D341Med (cell line): Measurements from ENCODE around the gene MTHFSD.

Source experiments
- DNase-seq: peaks from one replicate; pipeline ENCODE4 v3.0.0; 2012; ENCODE audit warnings: low spot score

The MTHFSD gene

DNA sequence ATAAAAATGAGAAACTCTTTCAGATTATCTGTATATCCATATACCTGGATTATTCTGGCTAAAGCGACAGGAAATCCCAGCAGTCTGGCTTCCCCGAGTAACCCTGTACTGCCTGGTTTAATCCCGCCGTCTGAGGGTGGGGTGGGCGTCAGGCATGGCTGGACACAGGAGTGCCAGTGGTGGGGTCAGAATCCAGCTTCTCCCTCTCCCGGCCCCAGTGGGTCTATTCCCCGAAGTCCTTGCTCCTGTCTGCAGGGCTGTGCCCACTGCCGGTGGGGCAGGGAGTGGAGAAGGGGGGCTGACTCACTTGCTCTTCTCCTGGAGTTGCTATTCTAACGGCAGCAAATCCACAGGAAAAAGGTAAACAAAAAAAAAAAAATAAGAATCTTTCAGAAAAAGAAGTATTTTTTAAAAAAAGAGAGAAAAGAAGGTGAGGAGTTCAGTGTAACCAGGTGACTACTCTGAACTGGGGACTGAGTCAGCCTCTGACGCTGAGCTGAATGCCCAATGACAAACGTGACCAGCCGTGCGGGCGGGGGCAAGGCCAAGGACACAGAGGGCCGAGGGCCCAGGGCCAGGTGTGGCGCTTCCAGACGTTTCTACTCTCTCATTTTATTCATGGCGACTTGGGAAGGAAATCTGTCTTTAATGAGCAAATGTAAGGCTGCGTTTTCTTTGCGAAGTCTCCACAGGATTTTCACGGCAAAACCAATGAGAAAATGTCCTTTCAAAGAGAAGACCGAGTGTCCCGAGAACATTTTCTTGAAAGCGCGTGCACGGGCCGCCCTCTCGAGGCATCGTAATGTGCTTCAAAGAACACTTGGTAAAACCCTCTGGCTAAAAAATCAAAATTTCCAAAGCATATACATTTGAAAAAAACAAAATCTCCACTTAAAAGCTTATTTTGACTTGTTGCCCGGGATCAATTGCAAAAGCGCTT lies 24.5 kb downstream of the MTHFSD start:
- DNase-seq = no peak

GRCh38 chr16:86529160-86529559 lies 25.9 kb downstream of the MTHFSD start:
- DNase-seq = no peak

DNA sequence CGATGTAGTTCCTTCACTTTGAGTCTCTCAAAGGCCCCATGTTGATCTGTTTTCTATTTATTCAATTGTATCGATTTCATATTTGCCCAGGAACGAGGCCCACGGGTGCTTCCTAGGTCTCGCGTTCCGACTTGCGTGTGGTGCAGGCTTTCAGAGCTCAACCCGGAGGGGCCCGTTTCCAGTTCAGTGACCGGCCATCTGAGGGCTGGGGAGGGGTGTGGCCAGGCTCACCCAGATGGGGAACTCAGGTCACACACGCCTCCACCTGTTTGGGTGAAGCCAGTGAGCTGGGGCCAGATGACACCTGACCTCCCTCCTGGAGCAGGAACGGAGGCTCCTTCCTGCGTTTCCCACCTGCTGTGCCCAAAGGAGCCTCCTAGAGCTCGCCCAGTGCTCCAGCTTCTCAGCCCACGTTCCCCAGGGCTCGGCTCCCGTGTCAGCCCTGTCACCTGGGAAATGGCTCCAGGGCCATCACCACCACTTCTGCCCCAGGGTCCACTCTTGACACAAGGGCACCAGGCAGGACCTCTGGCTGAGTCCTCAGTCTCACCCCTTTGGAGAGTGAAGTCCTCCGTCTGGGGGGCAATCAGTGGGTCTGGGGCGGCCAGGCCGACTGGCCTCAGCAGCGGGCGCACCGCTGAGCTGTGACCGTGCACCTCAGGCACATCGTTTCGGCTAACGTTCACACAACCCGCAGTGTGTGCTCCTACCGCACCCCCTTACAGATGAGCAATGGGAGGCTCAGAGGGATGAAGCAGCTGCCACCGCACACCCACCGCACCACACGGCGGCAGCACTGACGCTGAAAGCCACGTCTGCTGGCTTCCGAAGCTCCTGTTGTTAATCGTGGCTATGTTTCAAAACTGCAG lies 26.7 kb downstream of the MTHFSD start:
- DNase-seq = no peak

DNA sequence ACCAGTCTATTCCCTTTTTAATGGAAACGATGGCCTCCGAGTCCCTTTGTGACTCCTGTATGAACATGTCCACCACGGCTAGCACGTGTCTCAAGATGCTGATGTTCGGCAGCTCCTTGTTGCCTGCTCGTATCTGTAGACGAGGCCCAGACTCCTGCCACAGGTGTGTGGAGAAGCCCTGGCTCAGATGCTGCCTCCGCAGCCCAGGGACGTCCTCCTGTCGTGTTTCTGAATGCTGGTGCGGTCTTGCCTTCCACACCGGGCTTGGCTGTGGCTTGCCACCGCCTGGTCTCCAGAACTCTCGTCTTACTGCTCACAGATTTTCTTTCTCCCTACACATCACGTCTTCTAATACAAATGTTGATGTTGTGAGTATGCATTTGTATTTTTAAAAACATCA lies 27.7 kb downstream of the MTHFSD start:
- no peak for DNase-seq

DNA sequence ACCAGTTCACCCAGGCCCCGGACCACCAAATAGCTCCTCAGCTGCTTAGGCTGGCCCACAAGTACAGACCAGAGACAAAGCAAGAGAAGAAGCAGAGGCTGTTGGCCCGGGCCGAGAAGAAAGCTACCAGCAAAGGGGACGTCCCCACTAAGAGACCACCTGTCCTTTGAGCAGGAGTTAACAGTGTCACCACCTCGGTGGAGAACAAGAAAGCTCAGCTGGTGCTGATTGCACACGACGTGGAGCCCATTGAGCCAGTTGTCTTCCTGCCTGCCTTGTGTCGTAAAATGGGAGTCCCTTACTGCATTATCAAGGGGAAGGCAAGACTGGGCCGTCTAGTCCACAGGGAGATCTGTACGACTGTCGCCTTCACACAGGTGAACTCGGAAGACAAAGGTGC lies 29.3 kb downstream of the MTHFSD start:
- no peak for DNase-seq

GRCh38 chr16:86524029-86524428 lies 31.0 kb downstream of the MTHFSD start:
- DNase-seq = no peak

DNA sequence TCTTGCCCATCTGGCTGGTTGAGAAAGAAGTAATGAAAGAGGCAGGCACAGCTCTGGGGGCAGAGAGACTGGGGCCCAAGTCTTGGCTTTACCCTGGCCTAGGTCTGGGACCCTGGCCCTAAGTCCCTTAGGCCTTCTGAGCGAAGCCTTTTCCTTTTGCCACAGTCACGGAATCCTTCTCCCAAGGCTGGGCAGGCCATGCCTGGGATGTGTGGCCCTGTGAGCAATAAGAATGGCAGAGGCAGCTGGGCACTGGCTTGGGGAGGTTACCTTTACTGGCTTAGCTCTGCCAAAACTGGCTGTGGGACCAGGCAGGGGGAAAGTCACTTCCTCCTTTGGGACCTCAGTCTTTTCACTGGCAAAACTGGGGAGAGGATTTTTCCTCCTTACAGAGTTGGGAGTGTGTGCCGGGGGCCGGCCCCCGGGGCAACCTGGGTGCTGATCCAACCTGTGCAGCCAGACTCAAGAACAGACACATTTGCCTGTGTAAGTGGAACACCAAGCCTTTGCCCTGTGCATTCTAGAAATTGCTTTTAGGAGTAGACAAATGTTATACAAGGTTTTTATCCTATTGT lies 31.8 kb downstream of the MTHFSD start:
- DNase-seq = no peak

GRCh38 chr16:86522634-86523033 lies 32.4 kb downstream of the MTHFSD start:
- DNase-seq = no peak

DNA sequence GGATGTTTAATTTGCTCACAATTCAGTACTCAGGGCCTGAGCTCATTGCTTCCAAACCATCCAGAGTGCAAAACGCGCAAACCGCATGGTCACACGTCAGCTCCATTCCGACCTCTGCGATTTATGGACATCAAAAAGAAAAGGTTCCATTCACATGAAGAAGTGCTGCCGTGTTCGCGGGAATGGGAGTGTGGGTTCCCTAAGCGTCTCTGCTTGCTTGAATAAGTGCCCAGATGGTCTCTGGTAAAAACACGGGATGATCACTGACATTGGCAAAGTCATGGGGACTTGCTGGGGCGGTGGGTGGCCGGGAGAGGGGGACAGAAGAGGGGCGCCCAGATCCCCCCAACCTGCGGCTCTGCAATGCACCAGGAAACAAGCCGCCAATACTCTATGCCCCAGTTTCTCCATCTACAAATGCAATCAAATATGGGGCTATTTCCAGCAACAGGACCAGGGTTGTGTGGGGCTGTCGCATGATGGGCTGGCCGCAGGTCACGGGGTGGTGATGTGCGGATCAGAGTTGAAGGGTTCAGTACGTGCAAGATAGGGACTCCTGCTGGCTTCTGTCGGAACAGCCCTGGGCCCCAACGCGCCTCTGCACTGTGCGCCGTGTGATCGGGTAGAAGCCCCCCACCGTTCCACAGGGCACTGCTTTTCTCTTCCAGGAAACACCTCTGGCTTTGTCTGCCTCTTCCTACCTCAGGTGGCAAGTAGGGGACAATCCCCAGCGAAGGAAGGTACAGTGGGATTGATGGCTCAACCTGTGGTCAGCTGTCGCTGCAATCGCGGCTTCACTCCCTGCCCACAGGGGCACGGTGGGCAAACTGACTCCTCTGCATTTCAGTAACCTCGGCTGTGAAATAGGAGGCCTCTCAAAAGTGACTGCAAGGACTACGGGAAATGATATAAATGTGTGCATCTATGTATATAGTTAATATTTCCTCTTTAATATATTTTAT lies 33.5 kb downstream of the MTHFSD start:
- no peak for DNase-seq

- DNase-seq = no peak
Measured at GRCh38 chr16:86520317-86521210, 34.5 kb downstream of the MTHFSD start.

DNA sequence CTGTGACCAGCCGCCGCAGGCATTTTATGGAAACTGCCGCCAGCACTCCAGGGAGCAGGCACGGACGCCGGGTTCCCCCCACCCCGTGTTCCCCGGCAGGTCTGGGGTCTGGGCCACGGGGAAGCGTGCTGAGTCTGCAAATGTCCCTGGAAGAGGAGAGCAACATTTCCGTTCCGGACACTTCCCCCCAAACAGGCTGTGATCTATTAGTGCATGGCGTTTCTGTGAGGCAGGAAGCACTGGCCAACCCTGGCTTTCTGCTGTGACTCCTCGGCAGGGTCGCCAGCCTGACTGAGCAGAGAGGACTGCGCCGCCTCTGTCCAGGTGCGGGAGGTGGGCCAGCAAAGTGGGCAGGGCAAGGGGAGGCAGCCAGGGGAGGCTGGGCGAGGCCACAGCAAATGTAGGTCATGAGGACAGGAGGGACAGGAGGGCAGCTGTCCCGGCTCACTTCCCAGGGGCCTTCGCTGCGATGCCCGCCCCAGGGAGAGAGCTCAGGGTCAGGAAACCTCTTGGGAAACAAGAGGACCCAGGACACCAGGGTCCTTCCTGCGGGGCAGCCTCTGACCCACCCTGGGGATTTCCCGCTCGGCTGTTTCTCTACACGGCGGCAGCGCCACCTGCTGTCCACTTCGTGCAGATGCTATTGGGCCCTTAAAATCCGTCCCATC lies 35.3 kb downstream of the MTHFSD start:
- DNase-seq = peak; percentile 77

DNA sequence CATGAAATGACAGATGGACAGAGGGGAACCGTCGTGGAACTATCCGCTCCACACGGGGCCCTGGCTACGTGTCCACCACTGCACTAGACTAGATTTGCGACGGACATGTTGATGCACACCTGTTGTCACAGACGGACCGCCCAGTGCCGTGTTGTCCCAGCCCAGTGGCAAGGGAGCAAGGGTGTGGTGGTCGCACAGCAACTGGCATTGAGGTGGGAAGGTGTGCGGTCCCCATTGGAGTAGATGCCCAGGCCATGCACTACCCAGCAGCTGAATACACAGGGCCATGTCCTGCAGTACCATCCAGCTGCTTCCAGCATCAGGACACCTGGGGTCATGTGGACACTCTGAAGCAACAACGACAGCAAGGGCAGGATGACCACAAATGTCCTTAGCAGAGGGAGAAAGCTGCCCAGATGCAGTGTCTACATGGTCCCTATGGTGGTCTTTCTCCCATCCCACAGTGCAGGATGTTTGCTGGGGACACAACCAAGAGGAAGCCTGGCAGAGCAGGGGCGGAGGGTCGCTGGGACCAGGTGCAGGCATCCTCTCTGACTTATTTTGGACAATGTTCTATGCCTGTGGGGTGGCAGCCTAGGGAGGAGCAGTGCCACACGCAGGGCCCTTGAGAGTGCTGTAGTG lies 35.9 kb downstream of the MTHFSD start:
- no peak for DNase-seq

GRCh38 chr16:86517652-86518258 lies 37.3 kb downstream of the MTHFSD start:
- peak; percentile 76 for DNase-seq

- DNase-seq = no peak
Measured at GRCh38 chr16:86517033-86517432, 38.0 kb downstream of the MTHFSD start.

DNA sequence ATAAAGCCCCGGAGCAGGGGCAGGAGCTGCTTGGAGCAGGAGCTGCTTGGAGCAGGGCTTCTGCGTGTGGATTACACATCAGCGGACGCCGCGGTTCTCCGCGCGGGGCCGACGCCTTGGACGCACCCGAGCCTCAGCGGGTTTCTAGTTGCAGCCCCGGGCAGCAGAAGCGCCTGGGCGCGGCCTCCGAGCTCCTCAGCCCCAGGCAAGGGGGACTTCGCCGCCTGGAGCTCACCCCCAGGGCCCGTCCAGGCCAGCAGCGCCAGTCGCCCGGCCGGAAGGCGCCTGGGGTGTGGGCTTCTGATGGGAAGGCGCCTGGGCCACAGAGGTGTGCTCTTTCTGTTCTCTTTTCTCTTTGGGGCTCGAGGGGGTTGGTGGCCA lies 38.4 kb downstream of the MTHFSD start:
- no peak for DNase-seq

DNA sequence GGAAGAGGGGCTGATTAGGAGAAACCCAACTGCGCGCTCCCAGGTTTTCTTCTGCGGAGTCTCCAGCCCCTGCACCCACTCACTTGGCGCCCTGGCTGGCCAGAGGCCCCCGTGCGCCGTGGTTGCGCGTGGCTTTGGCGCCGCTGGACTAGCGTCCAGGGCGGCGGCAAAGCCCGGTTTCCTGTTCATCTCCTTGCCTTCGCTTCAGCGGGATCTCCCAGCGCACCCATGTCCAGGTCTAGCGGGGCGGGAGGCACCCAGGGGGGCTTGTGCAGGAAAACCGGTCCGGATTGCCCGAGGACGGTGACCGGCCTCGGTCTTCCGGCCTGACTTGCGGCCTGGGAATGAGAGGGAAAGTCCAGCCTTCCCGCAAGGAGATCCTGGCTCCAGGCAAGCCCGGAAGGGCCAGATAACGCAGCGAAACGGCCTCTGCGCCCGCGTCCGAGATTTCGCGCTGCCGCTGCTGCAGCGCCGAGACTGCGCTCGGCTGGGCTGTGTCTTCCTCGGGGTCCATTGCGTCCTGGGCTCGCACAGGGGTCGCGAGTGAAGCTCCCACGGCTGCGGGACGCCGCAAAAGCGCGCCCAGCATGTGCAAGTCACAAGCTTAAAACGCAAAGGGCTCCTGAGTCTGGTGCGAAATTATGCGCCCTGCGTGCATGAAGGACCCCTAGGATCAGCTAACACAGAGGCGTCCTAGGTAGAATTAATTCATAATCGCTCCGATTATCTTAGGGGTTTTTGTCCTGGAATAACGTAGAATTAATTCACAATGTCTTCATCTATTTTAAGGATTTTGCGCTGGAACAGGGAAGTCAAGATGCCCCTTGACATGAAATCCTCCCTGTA lies 39.0 kb downstream of the MTHFSD start:
- DNase-seq = no peak

- DNase-seq = no peak
Measured at GRCh38 chr16:86515413-86515776, 39.6 kb downstream of the MTHFSD start.
